Measurements from ENCODE around the gene SRSF9. TPM values are rescaled to one million over a fixed set of nuclear protein-coding genes. Genes with fewer than 3 reads are reported as not detected.

Gene SRSF9
- total RNA-seq, 2 experiments from 2014 or later, result 164 to 166 TPM

GRCh38 chr12:120473807-120474615, 4.5 kb upstream of the SRSF9 start:
- no peaks in the 10 kb centered on the region for H3K27me3 Mint-ChIP-seq
- H3K36me3 Mint-ChIP-seq, result peaks cover 2% of the 10 kb centered on the region
- no peak overlapping the region for H3K4me3 Mint-ChIP-seq
- POLR2A ChIA-PET, result no interaction called here
- ATAC-seq (ENCODE audit: low read depth), result no peak
- no peak for DNase-seq
- H3K4me1 Mint-ChIP-seq, result peaks cover 7% of the 10 kb centered on the region
- no peak overlapping the region for H3K27ac Mint-ChIP-seq
- H3K9me3 Mint-ChIP-seq, result no peaks in the 10 kb centered on the region

GRCh38 chr12:120472521-120472920, 3.0 kb upstream of the SRSF9 start:
- Mint-ChIP-seq H3K4me3 (no peak overlapping the region), H3K4me1 (peaks cover 13% of the 10 kb centered on the region), H3K36me3 (peaks cover 3% of the 10 kb centered on the region), H3K9me3 (no peaks in the 10 kb centered on the region), H3K27me3 (no peaks in the 10 kb centered on the region), H3K27ac (no peak overlapping the region)
- DNase-seq, result no peak
- no peak for ATAC-seq (ENCODE audit: low read depth)
- POLR2A ChIA-PET, result interaction anchor here (0.6 kb wide), 2 partner anchors 20 to 24 kb away, joined by 3 read pairs; partner anchors contain the start of gene DYNLL1

GRCh38 chr12:120470150-120470784, 719 bp upstream of the SRSF9 start:
- DNase-seq (no peak), ATAC-seq (ENCODE audit: low read depth) (peak; percentile 25)
- Mint-ChIP-seq H3K27me3 (no peaks in the 10 kb centered on the region), H3K4me3 (peak overlapping the region; percentile 97), H3K27ac (peak overlapping the region; percentile 86), H3K4me1 (peaks cover 28% of the 10 kb centered on the region), H3K36me3 (peaks cover 9% of the 10 kb centered on the region), H3K9me3 (no peaks in the 10 kb centered on the region)
- POLR2A ChIA-PET, result interaction anchor here (0.8 to 2.2 kb wide), 5 partner anchors 26 to 111 kb away, joined by 3 to 16 read pairs (median 4); partner anchors contain the start of genes COQ5, DYNLL1 and POP5

GRCh38 chr12:120468821-120469449, 613 bp downstream of the SRSF9 start:
- peak overlapping the region; percentile 97 for H3K4me3 Mint-ChIP-seq
- DNase-seq (peak; percentile 61), ATAC-seq (ENCODE audit: low read depth) (peak; percentile 24)
- POLR2A ChIA-PET, result interaction anchor here (0.6 to 2.2 kb wide), 15 partner anchors 10 to 769 kb away, joined by 3 to 21 read pairs (median 4); partner anchors contain the start of genes DYNLL1, POP5, RNU4-1 and RNU4-2
- H3K36me3 Mint-ChIP-seq, result peaks cover 15% of the 10 kb centered on the region
- H3K27ac Mint-ChIP-seq, result peak overlapping the region; percentile 86
- H3K27me3 Mint-ChIP-seq, result no peaks in the 10 kb centered on the region
- no peaks in the 10 kb centered on the region for H3K9me3 Mint-ChIP-seq
- H3K4me1 Mint-ChIP-seq, result peaks cover 28% of the 10 kb centered on the region

- H3K4me1 Mint-ChIP-seq, result peaks cover 28% of the 10 kb centered on the region
- POLR2A ChIA-PET, result interaction anchor here (0.6 to 2.2 kb wide), 12 partner anchors 10 to 267 kb away, joined by 3 to 21 read pairs (median 3); partner anchors contain the start of genes RNU4-1, RNU4-2 and RPLP0
- H3K9me3 Mint-ChIP-seq, result no peaks in the 10 kb centered on the region
- H3K27ac Mint-ChIP-seq, result peak overlapping the region; percentile 68
- H3K4me3 Mint-ChIP-seq, result peak overlapping the region; percentile 97
- peaks cover 20% of the 10 kb centered on the region for H3K36me3 Mint-ChIP-seq
- no peaks in the 10 kb centered on the region for H3K27me3 Mint-ChIP-seq
- DNase-seq (peak; percentile 50), ATAC-seq (ENCODE audit: low read depth) (no peak)
Measured at GRCh38 chr12:120468325-120468820, 1.2 kb downstream of the SRSF9 start.

GRCh38 chr12:120467439-120467838, 2.1 kb downstream of the SRSF9 start:
- peak overlapping the region; percentile 44 for H3K27ac Mint-ChIP-seq
- H3K4me3 Mint-ChIP-seq, result peak overlapping the region; percentile 51
- POLR2A ChIA-PET, result interaction anchor here (1.5 to 2.2 kb wide), 2 partner anchors 9 to 72 kb away, joined by 4 to 14 read pairs; no protein-coding TSS in a partner anchor
- no peaks in the 10 kb centered on the region for H3K9me3 Mint-ChIP-seq
- DNase-seq (no peak), ATAC-seq (ENCODE audit: low read depth) (no peak)
- peaks cover 28% of the 10 kb centered on the region for H3K4me1 Mint-ChIP-seq
- H3K36me3 Mint-ChIP-seq, result peaks cover 20% of the 10 kb centered on the region
- H3K27me3 Mint-ChIP-seq, result no peaks in the 10 kb centered on the region

GRCh38 chr12:120466560-120467315, 2.8 kb downstream of the SRSF9 start:
- DNase-seq (peak; percentile 40), ATAC-seq (ENCODE audit: low read depth) (no peak)
- Mint-ChIP-seq H3K36me3 (peaks cover 22% of the 10 kb centered on the region), H3K27me3 (no peaks in the 10 kb centered on the region), H3K4me3 (peak overlapping the region; percentile 42), H3K9me3 (no peaks in the 10 kb centered on the region), H3K4me1 (peaks cover 27% of the 10 kb centered on the region), H3K27ac (no peak overlapping the region)
- POLR2A ChIA-PET, result interaction anchor here (0.8 to 1.2 kb wide), 2 partner anchors 14 to 18 kb away, joined by 3 read pairs; no protein-coding TSS in a partner anchor

GRCh38 chr12:120465756-120466155, 3.8 kb downstream of the SRSF9 start:
- no peak for ATAC-seq (ENCODE audit: low read depth)
- POLR2A ChIA-PET, result interaction anchor here (1.2 kb wide), 1 partner anchor 17 kb away, joined by 3 read pairs; no protein-coding TSS in a partner anchor
- Mint-ChIP-seq H3K27ac (peak overlapping the region; percentile 60), H3K27me3 (no peaks in the 10 kb centered on the region), H3K36me3 (peaks cover 22% of the 10 kb centered on the region), H3K4me1 (peaks cover 23% of the 10 kb centered on the region), H3K9me3 (no peaks in the 10 kb centered on the region), H3K4me3 (no peak overlapping the region)
- no peak for DNase-seq

- POLR2A ChIA-PET, result interaction anchor here (2.0 kb wide), 1 partner anchor 25 kb away, joined by 5 read pairs; the partner anchor contains the start of gene COX6A1
- no peak overlapping the region for H3K27ac Mint-ChIP-seq
Measured at GRCh38 chr12:120463712-120464111, 5.8 kb downstream of the SRSF9 start.

GRCh38 chr12:120462099-120462640, 7.4 kb downstream of the SRSF9 start:
- Mint-ChIP-seq H3K36me3 (peaks cover 26% of the 10 kb centered on the region), H3K27me3 (no peaks in the 10 kb centered on the region), H3K4me3 (no peak overlapping the region), H3K9me3 (no peaks in the 10 kb centered on the region), H3K27ac (no peak overlapping the region), H3K4me1 (peaks cover 14% of the 10 kb centered on the region)
- POLR2A ChIA-PET, result interaction anchor here (0.7 kb wide), 1 partner anchor 127 kb away, joined by 3 read pairs; no protein-coding TSS in a partner anchor
- ATAC-seq (ENCODE audit: low read depth) (no peak), DNase-seq (no peak)

More at GRCh38 chr12:120463712-120464111, 5.8 kb downstream of the SRSF9 start:
- DNase-seq (no peak), ATAC-seq (ENCODE audit: low read depth) (no peak)
- Mint-ChIP-seq H3K4me1 (peaks cover 21% of the 10 kb centered on the region), H3K9me3 (no peaks in the 10 kb centered on the region), H3K27me3 (no peaks in the 10 kb centered on the region), H3K36me3 (peaks cover 29% of the 10 kb centered on the region), H3K4me3 (no peak overlapping the region)

- Mint-ChIP-seq H3K36me3 (peaks cover 26% of the 10 kb centered on the region), H3K27me3 (no peaks in the 10 kb centered on the region), H3K4me1 (no peaks in the 10 kb centered on the region), H3K4me3 (no peak overlapping the region), H3K27ac (no peak overlapping the region), H3K9me3 (no peaks in the 10 kb centered on the region)
- DNase-seq (no peak), ATAC-seq (ENCODE audit: low read depth) (no peak)
- POLR2A ChIA-PET, result interaction anchor here (0.6 kb wide), 1 partner anchor 13 kb away, joined by 4 read pairs; no protein-coding TSS in a partner anchor
Measured at GRCh38 chr12:120460157-120460556, 9.4 kb downstream of the SRSF9 start.

- POLR2A ChIA-PET, result no interaction called here
- Mint-ChIP-seq H3K4me3 (no peak overlapping the region), H3K4me1 (peaks cover 1% of the 10 kb centered on the region), H3K27ac (no peak overlapping the region), H3K27me3 (no peaks in the 10 kb centered on the region), H3K9me3 (no peaks in the 10 kb centered on the region), H3K36me3 (peaks cover 16% of the 10 kb centered on the region)
- DNase-seq, result no peak
- ATAC-seq (ENCODE audit: low read depth), result no peak
Measured at GRCh38 chr12:120457133-120457532, 12.4 kb downstream of the SRSF9 start.
